Activated CD4-positive, alpha-beta T cell treated with anti-CD3 and anti-CD28 coated beads for 4 hours (primary cell): ENCODE data around the gene TMEM94.

Experiments
- DNase-seq, 2 donors: peaks; one replicate each; pipeline ENCODE4 v3.0.0-alpha.2; 2020

TMEM94 gene

GRCh38 chr17:75498726-75499213, 42.3 kb downstream of the TMEM94 start:
- no peak for DNase-seq

- DNase-seq: no peak
Observed at GRCh38 chr17:75499313-75500022, 43.0 kb downstream of the TMEM94 start.

GRCh38 chr17:75500419-75501216, 44.2 kb downstream of the TMEM94 start:
- no peak for DNase-seq

- DNase-seq: no peak
Observed at GRCh38 chr17:75501378-75502071, 45.1 kb downstream of the TMEM94 start.

- no peak for DNase-seq
Observed at GRCh38 chr17:75502072-75502720, 45.8 kb downstream of the TMEM94 start.

- no peak for DNase-seq
Observed at GRCh38 chr17:75502721-75503329, 46.4 kb downstream of the TMEM94 start.

- no peak for DNase-seq
Observed at GRCh38 chr17:75503337-75503950, 47.0 kb downstream of the TMEM94 start.

GRCh38 chr17:75503976-75504346, 47.5 kb downstream of the TMEM94 start:
- no peak for DNase-seq

- DNase-seq: peak in 1 of 2 donors; percentile 27
Observed at GRCh38 chr17:75504347-75505151, 48.1 kb downstream of the TMEM94 start.

- DNase-seq: no peak
Observed at GRCh38 chr17:75505152-75505409, 48.6 kb downstream of the TMEM94 start.

- no peak for DNase-seq
Observed at GRCh38 chr17:75505640-75506039, 49.2 kb downstream of the TMEM94 start.

- no peak for DNase-seq
Observed at GRCh38 chr17:75506134-75506533, 49.7 kb downstream of the TMEM94 start.

GRCh38 chr17:75506888-75507287, 50.5 kb downstream of the TMEM94 start:
- no peak for DNase-seq

GRCh38 chr17:75507733-75508719, 51.6 kb downstream of the TMEM94 start:
- DNase-seq: no peak

- no peak for DNase-seq
Observed at GRCh38 chr17:75508931-75509361, 52.5 kb downstream of the TMEM94 start.

GRCh38 chr17:75509528-75510258, 53.3 kb downstream of the TMEM94 start:
- no peak for DNase-seq

GRCh38 chr17:75511270-75511609, 54.8 kb downstream of the TMEM94 start:
- DNase-seq: no peak

GRCh38 chr17:75511610-75512575, 55.5 kb downstream of the TMEM94 start:
- DNase-seq: no peak
